Measurements from ENCODE around the gene TLK1.
A peak's percentile ranks its signal among the peaks of the same experiment; 100 is the strongest.

Gene TLK1

GRCh38 chr2:171160119-171160955 lies at the start of gene TLK1:
Gene TLK1, minus strand, starts transcription at chr2:171160893. Its CDS starts 465 bp downstream, at chr2:171160428.
- peak; percentile 31 for DNase-seq (ENCODE audit: low read depth)

DNA sequence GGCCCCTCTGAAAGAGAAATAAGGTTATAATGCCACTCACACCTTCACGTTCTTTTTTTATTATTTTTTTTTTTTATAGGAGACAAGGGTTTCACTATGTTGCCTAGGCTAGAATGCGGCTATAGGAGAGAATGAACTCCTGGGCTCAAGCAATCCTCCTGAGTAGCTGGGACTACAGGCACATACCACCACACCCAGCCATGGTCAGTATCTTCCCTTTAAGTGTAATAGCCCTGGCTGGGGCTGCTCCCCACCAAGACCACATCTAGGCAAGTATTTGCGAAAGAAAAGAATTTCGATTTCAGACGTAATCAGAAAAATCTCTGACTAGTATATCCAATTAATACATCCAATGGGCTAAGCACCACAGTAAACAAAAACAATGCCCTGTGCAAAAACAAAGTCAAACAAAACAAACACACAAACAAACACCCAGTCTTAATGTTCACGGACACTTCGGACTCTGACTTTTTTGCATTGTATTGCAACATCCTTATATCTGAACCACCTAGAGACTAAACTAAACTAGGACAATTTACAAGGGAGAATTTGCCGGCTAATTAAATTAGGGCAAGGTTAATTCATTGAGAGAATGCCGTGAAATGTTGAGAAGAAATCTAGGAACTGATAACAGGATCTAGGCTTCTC lies 49.6 kb upstream of the TLK1 start:
- DNase-seq (ENCODE audit: low read depth) = no peak

- DNase-seq (ENCODE audit: low read depth) = no peak
Measured at GRCh38 chr2:171208657-171209056, 48.0 kb upstream of the TLK1 start.

DNA sequence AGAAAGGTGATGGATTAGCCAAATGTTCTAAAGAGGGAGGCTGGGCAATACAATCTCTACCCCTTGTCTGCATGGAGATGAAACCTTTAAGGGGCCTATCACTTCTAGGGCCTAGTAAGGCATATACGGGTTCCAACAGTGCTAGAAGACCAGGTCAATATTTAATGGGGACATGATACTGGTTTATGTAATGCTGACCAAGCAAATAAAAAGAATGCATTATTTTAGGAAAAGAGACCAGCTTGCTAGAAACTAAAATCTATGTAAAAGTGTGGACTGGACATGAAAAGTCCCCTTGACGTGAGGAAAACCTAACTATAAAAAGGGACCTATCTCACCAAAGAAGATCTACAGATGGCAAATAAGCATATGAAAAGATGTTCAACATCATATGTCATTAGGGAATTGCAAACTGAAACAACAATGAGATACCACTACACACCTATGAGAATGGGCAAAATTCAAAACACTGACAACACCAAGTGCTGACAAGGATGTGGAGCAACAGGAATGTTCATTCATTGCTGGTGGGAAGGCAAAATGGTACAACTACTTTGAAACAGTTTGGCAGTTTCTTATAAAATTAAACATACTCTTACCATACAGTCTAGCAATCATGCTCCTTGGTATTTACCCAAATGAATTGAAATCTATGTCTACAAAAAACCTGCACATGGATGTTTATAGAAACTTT lies 45.9 kb upstream of the TLK1 start:
- no peak for DNase-seq (ENCODE audit: low read depth)

DNA sequence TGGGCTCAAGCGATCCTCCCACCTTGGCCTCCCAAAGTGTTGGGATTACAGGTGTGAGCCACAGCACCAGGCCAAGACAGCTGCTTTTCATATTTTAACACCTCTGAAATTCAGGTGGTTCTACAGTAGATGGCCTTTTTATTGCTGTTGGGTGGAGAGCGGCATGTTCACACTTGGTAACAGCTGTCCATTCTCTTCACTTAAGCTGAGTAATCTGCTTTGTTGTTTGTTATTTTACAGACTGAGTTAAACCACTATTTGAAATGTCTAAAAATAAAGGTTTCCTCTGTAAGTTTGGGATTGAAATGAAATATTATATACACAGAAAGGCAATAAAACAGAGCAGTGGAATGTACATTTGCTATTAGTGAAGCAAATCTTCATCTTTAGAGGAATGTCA lies 44.9 kb upstream of the TLK1 start:
- DNase-seq (ENCODE audit: low read depth) = no peak

DNA sequence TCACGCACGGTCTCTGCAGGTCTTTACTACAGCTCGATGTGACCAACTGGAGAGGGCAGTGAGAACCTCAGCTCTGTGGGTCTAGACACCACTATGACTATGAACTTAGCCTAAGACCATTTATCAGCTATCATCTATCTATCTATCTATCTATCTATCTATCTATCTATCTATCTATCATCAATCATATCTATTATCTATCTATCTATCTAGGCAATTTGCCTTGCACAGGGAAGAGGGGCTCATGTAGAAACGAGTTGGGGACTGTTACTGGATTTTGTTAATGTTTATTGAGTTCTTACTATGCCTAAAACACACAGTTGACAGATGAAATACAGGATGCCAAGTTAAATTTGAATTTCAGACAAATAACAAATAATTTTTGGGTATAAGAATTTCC lies 41.1 kb upstream of the TLK1 start:
- no peak for DNase-seq (ENCODE audit: low read depth)

DNA sequence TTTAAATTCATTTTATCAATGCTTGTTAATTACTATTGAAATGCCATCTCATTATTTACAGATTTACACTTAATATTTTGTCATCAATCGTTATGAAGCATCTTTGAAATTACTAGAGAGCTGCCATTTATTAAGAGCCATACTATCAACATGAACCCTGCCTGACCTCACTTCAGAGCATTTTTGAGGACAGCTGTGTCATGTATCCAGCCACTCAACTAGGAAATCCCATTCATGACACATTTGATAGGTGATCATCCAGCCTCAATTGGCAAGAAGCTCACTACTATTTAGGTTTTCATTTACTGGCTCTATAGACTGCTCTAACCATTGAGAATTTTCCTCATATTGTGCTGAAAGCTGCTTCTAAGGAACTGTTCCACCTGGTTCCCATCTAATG lies 40.6 kb upstream of the TLK1 start:
- no peak for DNase-seq (ENCODE audit: low read depth)

DNA sequence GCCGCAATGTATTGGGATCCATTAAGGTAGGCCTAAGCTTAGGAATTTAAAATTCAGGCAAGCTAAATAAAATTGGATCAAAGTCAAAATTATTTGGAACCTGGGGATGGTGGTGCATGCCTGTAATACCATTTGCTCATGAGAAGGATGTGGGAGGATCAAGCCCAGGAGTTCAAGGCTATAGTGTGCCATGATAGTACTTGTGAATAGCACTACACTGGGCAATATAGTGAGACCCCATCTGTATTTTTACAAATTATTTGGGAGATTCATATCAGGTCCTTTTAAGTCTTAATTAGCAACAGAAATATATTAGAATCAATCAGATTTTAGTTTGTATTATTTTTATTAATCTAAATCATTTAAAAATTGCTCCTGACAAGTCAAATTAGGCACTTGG lies 39.8 kb upstream of the TLK1 start:
- DNase-seq (ENCODE audit: low read depth) = no peak

DNA sequence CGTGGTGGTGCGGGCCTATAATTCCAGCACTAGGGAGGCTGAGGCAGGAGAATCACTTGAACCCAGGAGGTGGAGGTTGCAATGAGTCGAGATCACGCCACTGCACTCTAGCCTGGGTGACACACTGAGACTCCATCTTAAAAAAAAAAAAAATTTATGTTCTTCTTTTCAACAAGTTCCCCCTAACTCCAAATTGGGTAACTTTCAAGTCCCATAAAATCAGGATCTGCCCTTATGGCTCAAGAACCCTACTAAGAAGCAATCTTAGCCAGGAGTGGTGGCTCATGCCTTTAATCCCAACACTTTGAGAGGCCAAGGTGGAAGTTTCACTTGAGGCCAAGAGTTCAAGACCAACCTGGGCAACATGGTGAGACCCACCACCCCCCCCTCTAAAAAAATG lies 30.3 kb upstream of the TLK1 start:
- DNase-seq (ENCODE audit: low read depth) = no peak

GRCh38 chr2:171187819-171188218 lies 27.1 kb upstream of the TLK1 start:
- DNase-seq (ENCODE audit: low read depth) = no peak

- no peak for DNase-seq (ENCODE audit: low read depth)
Measured at GRCh38 chr2:171187177-171187576, 26.5 kb upstream of the TLK1 start.

- no peak for DNase-seq (ENCODE audit: low read depth)
Measured at GRCh38 chr2:171185941-171186340, 25.2 kb upstream of the TLK1 start.

DNA sequence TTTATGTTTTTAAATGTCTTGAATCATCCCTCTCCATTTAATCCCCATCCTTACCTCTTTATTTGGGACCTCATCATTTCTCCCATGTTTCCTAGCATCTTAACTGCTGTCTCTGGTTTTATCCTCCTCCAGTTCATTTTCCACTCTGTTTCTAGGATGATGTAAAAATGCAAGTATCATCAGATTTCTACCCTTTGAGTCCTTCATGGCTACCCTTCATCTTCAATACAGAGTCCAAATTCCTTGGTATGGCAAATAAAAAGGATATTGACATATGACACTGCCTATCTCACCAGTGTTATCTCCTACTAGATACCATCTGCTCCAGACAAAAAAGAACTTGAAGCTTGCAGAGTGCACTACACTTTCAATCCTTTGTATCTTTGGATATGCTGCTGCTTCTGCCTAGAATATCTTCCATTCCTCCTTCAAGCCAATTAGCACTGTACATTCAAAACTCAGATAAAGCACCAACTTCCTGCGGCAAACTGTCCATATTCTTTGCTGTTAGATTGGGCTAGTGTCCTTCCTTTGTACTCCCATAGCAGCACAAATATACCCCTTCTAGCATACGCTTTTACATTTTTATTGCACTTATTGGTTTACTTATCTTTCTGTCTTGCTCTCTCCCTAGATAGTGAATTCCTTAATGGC lies 24.6 kb upstream of the TLK1 start:
- no peak for DNase-seq (ENCODE audit: low read depth)

DNA sequence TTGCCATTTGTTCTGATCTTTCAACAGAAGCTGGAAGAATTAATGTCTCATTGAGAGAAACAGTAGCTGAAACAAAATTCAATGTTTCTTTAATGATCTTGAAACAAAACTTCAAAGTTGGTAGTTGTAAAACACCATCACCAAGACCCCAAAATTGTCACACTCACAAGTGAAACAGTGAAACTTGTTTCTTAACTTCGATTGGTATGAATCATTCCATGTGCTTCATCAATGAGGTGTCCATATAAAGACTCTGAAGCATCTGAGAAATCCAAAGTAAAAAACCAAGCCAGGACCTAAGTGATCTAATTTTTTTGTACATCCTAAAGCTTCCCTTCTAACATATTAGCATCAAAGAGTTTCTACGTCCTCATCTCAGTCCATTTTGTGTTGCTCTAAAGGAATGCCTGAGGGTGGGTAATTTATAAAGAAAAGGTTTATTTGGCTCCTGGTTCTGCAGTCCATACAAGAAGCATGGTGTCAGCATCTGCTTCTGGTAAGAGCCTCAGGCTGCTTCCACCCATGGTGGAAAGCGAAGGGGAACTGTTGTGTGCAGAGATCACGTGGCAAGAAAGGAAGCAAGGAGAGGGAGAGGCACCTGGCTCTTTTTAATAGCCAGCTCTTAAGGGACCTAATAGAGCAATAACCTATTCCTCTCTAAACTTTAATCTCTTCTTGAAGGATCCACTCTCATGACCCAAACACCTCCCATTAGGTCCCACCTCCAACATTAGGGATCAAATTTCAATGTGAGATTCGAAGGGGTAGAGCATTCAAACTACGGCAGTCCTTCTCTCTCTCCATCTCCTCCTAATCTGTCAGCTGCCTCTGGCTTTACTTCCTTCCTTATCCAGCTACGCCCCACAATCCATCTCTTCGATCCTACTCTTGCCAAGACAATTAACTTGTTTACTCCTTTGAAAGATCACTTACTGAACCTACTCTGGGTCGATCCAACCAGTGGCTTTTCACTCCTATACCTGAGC lies 20.7 kb upstream of the TLK1 start:
- DNase-seq (ENCODE audit: low read depth) = no peak

DNA sequence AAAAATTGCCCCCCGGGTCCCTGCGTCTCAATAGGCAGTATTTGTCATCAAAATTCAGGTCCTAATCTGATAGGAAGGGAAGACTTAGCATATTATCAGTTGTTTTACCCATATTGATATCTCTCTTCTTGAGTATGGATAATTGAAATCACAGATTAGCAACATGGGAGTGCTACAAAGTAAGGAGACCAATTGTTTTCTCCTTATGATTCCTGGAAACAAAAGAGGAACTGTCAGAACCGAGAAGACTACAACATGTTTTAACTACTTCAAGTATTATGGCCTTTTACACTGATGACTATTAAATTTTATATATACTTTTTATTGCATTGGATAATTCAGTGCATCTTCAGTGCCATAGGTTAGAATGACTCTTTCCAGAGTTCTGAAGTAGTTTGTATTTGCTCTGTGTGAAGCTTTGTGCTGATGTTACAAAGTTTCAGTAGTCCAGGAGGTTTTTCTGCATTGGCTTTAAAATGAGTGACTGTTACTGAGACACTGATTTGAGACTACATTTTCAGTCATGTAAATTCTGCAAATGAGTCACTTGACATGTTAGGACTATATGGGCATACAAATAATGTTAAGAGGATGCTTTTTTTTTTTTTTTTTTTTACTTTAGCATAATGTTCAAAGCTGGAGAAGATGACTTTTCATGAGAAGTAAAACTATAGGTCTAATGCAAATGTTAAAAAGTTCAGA lies 19.7 kb upstream of the TLK1 start:
- no peak for DNase-seq (ENCODE audit: low read depth)

- no peak for DNase-seq (ENCODE audit: low read depth)
Measured at GRCh38 chr2:171178993-171179392, 18.3 kb upstream of the TLK1 start.

DNA sequence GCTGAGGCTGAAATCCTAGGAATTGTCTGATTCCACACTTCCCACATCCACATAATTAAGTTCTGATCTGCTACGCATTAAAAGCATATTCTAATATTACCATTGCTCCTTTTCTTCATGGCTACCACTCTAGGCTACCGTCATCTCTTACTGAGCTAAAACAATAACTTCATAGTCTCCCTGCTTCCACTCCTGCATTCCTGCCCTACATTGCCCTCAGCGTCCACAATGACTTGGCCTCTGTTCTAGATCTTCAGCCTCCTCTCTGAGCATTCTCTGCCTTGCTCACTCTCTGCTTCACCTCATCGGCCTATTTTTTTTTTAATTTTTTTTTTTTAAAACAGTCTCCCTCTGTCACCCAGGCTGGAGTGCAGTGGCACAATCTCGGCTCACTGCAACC lies 15.8 kb upstream of the TLK1 start:
- no peak for DNase-seq (ENCODE audit: low read depth)

DNA sequence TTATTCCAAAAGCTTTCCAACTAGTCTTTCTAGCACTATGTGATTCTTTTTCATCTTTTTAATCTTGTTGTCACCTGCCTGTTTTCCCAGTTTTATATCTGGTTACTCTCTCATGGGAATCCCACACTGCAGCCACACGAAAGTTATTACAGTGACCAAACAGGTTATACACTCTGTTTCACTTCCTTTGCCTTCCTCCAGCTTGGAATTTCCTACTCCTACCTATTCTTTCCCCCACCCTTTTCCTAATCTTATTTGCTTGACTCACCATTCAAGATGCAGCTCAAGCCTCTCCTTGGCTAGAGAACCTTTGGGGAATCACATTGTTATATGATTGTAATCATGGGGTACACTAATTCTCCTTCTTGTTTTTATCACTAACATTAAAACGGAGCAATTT lies 13.4 kb upstream of the TLK1 start:
- no peak for DNase-seq (ENCODE audit: low read depth)

- DNase-seq (ENCODE audit: low read depth) = no peak
Measured at GRCh38 chr2:171173087-171173486, 12.4 kb upstream of the TLK1 start.

GRCh38 chr2:171171808-171172207 lies 11.1 kb upstream of the TLK1 start:
- DNase-seq (ENCODE audit: low read depth) = no peak

DNA sequence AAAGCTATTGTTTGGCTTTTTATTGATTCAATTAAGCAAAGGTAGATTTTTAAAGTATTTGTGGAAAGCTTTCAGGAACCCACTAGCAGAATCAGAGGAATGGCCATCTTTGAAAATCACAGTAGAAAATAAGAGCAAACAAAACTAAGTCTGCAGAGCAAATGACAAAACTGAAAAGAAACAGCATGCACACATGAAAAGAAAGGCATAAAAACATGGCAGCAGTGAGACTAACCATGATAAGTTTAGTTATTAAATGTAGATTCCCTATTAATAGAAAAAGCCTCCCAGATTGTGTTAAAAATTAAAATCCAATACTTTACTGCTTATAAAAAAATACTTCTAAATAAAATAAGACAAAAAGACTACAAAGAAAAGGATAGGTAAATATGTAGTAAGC lies 9.1 kb upstream of the TLK1 start:
- no peak for DNase-seq (ENCODE audit: low read depth)
